Measurements from ENCODE around the gene HS3ST3B1.

The HS3ST3B1 gene

GRCh38 chr17:14329900-14330491, 29.1 kb downstream of the HS3ST3B1 start:
- no peak for DNase-seq (ENCODE audit: low read depth)
- no peak overlapping the region for H3K4me3 ChIP-seq (ENCODE audit: control insufficient read depth, low read depth, low read length)

GRCh38 chr17:14330492-14330962, 29.6 kb downstream of the HS3ST3B1 start:
- no peak for DNase-seq (ENCODE audit: low read depth)
- H3K4me3 ChIP-seq (ENCODE audit: control insufficient read depth, low read depth, low read length): no peak overlapping the region
- TF ChIP-seq CTCF (IDR thresholded peaks at IDR 0.05; ENCODE audit: control insufficient read depth, insufficient read depth, low read depth, low read length, missing control alignments): no peak

More at GRCh38 chr17:14329900-14330491, 29.1 kb downstream of the HS3ST3B1 start:
- no peak for TF ChIP-seq CTCF (IDR thresholded peaks at IDR 0.05; ENCODE audit: control insufficient read depth, insufficient read depth, low read depth, low read length, missing control alignments)

GRCh38 chr17:14331225-14331981, 30.5 kb downstream of the HS3ST3B1 start:
- TF ChIP-seq CTCF (IDR thresholded peaks at IDR 0.05; ENCODE audit: control insufficient read depth, insufficient read depth, low read depth, low read length, missing control alignments): no peak
- H3K4me3 ChIP-seq (ENCODE audit: control insufficient read depth, low read depth, low read length): no peak overlapping the region
- DNase-seq (ENCODE audit: low read depth): no peak

- no peak overlapping the region for H3K4me3 ChIP-seq (ENCODE audit: control insufficient read depth, low read depth, low read length)
- TF ChIP-seq CTCF (IDR thresholded peaks at IDR 0.05; ENCODE audit: control insufficient read depth, insufficient read depth, low read depth, low read length, missing control alignments): no peak
- DNase-seq (ENCODE audit: low read depth): no peak
These were observed 31.1 kb downstream of the HS3ST3B1 start for GRCh38 chr17:14331982-14332298.

- H3K4me3 ChIP-seq (ENCODE audit: control insufficient read depth, low read depth, low read length): no peak overlapping the region
- no peak for DNase-seq (ENCODE audit: low read depth)
- TF ChIP-seq CTCF (IDR thresholded peaks at IDR 0.05; ENCODE audit: control insufficient read depth, insufficient read depth, low read depth, low read length, missing control alignments): no peak
These were observed 31.4 kb downstream of the HS3ST3B1 start for GRCh38 chr17:14332331-14332730.

- H3K4me3 ChIP-seq (ENCODE audit: control insufficient read depth, low read depth, low read length): no peak overlapping the region
- DNase-seq (ENCODE audit: low read depth): no peak
- no peak for TF ChIP-seq CTCF (IDR thresholded peaks at IDR 0.05; ENCODE audit: control insufficient read depth, insufficient read depth, low read depth, low read length, missing control alignments)
These were observed 32.6 kb downstream of the HS3ST3B1 start for GRCh38 chr17:14333506-14333905.
